GM04503 (cell line): Measurements from ENCODE around the gene FARP1.

ENCODE experiments used
- DNase-seq: peaks from one replicate; pipeline ENCODE4 v3.0.0-alpha.2; 2012; ENCODE audit warnings: low read depth

The FARP1 gene

DNA sequence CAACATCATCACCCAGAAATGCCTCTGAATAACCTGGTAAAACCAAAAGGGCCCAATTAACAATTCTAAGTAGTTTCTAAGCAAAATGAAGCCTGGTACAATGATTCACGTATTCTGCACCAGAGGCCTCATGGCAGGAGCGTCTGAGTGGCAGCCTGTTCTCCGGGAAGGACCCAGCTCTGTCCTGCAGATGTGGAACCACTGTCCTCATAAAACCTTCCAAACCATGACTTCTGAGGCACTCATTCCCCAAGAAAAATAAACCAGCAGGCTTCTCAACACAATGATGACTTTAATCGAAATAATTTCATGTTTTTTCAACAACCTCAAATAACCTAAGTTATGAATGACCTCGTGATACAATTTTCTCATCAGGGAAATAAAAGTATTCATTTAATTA is 344.1 kb downstream of the FARP1 start:
- no peak for DNase-seq

DNA sequence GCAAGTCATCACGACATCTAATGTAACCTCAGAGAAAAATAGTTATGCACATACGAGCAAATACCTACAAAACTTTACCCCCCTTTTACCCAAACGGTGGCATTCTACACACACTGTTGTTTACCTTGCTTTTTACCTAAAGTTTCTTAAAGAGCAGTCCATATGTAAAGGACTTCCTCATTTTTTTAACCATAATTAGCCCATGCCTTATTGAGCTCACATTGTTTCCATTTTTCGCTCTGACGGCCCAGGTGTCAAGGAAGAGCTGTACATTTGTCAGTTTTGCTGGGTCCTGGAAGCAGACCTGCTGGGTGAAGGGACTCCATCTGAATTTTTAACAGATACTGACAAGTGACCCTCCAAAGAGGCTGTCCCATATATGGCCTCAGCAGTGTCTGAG is 344.6 kb downstream of the FARP1 start:
- DNase-seq, result no peak

DNA sequence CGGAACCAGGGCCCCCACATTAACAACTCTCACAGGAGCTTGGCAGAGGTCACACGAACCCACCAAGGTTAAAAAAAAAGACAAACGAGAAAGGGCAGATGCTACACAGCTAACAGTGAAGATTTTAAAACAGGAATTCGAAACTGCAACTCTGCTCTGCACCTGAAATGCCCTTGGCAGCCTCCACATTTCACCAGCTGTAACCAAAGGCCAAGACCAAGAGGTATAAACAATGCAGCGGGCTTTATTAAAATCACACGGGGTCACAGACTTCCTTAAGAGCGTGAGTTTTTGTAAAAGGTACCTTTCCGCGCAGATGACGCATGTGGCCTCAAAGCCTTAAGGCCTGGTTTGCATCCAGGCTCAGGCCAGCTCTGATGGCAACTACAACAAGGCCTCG is 345.8 kb downstream of the FARP1 start:
- no peak for DNase-seq

DNA sequence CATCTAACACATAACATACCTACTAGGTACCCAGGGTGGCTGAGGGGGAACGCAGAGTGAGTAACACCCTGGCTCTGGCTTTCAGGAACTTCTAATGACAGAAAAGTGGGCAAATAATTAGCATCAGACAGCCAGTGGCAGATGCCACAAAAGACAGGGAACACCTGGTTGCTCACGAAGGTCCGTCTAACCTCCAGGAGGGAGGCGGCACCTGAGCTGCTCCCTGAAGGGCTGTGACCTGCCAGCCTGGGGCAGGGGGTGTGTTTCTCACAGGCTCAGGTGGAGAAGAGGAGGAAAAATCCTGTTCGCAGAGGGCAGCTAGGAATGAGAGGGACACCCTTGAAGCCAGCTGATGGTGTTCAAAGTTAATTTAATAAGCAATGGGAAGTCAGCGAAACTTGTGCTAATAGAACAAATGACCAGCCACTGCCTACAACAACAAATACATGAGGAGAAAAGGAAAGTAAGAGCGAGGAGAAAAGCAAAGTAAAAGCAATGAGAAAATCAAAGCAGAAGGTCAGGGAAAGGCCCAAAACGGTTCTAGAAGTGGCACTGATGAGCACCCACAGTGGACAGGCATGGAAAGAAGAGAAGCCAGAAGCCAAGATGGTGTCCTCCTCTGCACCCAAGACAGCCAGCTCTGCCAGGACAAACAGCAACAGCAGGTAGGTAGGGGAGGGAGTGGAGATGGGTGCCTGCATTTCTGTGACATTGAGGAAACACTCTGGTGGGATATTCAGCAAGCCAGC is 346.7 kb downstream of the FARP1 start:
- DNase-seq, result no peak

DNA sequence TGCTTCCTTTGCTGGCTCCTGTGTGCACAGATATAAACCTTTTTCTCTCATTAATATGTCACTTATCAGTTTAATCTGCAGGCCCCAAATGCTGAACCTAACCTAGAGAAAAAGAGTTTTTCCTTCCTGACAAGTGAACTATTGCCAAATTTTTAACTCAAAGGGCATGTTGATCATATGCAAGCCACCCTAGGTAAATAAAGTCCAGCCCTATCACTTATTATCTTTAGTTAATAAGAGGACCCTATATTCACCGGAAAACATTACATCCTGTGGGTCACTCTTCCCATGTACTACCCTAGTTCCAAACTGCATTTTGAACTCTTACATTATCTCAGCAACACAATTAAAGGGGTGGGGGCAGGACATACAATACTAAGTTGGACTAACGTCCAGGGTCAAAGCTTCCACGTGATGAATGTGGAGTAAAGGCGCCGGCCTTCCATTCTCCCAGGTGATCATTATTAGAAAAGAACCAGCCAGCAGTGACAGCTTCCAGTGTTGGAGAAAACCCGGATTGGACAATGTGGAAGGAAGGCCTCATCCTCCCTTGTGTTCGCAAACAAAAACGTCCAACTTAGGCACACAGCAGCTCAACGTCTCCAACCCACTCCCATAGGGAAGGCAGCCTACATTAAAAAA is 347.4 kb downstream of the FARP1 start:
- DNase-seq, result no peak

DNA sequence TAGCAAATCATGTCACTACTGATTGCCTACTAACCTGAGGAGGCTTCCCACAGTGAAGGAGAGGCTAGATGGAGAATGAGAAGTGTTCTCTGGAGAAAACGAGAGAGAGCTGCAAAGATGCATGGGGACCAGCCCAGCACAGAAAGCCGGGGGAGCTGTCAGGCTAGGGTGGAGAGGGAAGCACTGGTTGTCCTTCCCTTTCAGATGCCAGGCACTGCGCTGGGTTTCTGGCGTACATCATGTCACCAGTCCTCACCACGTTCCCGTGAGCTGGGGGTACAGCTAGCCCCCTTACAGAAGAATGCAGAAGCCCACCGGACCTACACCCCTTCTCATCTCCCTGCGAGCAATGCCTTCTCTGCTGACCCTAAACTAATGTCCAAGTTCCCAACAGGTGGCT is 348.0 kb downstream of the FARP1 start:
- DNase-seq, result no peak

DNA sequence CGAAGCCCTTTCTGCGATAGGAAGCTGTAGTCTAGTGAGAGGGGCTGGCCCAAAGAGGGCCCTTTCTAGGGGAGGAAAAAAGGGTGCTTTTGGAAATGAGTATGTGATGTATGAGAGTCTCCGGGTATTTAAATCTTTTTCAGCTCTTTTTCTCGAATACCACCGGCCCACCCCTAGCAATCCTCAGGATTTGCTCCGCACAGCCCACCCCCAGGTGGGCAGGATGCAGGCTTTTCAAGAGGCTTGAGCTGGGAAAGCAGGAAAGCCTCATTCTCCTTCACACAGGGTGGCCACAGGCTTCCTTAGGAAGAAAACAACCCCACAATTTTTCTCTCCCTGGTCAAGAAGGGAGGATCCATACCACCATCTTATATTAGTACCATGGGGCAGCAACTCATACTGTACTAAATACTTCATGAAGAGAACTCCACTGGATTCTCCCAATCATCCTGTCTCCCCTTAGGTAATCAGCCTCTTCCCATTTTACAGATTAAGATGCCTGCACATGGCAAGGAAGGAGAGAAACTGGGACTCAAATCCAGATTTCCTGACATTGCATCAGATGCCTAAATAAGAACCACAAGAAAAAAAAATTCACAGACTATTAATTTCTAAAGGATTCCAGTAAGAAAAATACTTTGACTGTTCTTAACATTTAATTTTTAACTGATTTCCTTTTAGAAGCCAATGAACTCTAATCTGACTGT is 349.6 kb downstream of the FARP1 start:
- DNase-seq, result no peak

DNA sequence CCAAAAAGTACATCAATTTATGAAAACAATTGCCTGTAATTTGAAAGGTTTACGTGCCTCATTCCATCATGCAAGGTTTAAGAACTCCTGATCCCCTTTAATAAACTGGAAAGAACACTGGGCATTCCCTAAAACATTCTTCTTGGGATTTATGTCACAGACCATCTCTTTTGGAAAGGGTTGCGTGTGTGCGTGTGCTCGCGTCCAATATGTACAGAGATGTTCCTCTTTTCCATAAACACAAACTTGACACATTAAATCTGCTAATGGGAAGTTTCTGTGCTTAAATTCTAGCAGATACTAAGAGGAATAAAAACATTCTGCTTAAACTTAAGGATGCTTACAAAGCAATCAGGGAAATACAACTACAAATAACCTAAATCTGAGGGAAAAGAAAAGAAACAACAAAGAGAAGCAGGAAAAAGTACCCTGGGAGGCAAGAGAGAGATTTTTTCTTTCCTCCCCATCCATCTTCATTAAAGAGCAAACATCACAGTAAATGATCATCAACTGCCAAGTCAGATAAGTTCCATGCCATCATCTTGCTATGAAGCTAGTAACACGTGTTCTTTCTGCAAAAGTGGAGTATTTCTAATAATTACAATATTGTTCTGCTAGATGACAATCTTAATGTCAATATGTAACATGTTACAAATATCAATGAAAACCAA is 350.3 kb downstream of the FARP1 start:
- no peak for DNase-seq

DNA sequence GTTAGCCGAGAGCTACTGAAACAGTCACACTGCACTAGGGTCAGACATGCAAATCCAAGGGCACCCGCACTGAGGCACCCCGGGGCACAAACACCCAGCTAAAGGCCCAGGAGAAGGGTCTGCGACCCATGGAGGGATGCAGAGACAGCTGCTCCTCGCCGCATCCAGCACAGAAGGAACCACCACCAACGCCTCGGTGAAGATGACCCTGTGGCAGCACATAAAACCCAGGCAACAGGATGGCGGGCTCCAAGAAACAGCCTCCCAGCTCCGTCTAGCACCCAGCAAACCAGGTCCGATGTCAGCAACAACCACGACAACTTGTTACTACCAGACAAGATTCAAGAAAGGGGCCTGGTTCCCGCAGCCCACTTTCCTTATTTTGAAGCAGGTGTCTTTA is 351.9 kb downstream of the FARP1 start:
- DNase-seq, result no peak

DNA sequence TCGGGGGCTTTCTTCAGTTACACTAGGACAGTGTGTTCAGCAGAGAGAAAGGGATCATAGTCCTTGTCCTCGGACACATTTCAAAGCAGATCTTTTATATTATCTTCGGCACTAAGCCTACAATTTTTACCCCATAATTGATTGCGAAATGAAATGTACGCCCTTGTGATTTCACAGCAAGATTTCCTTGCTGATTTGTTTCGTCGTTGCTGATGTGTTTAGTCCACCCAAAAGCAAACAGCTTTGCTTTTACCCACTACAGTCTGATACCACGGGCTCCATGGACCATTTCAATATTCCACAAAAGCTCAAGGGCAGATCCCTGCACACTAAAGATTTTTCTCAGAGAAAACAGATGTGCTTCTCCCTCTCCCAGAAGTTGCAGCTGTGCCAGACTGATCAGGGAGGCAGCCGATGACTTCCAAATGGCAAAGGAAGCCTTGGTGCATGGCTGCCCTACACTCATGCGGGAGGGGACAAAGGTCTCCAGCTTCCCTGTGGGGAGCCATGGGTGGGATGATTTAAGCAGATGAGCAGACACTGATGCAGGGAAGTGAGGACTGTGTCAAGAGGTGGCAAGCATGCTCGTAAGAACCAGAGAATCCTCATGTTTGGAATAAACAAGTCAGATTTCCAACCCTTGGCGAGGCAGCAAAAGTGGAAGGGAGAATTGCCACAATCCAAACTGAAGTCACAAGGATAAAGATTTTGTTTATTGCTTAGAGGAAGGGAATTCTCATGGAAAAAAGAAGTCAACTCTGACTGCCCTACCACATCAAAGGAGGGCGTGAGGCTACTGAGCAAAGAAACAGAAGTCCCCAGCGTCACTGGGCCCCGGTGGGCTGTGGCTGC is 353.0 kb downstream of the FARP1 start:
- DNase-seq, result no peak

DNA sequence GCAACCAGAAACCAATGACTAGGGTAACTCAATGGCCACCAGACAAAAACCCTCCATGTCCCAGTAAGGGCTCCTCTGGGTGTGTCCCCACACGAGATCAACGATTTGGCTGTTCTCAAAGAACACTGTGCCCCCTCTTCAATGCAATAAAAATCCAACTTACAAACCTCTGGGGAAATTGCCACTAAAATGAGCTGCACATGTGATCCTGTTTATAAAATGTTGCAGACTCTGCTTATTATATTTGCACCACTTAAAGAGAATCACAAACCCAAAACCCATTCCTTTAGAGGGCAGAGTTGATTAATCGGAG is 353.5 kb downstream of the FARP1 start:
- no peak for DNase-seq

DNA sequence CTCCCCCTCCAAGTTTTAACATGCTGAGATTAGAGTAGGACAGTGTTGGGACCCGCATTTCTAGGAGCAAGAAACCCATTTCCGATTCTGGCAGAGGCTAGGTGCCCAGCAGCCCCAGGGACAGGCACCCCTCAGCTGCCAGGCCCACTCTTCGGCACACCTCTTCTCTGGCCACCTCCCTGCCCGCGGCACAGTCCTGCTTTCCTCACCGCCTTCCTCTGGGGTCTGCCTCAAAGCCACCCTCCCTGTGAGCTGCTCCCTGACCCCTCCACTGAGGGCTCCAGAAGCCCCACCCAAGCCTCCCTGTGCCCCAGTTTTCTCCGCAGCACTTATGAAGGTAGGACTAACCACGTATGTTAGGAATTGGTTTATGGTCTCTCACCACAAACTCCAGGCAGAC is 354.1 kb downstream of the FARP1 start:
- no peak for DNase-seq

DNA sequence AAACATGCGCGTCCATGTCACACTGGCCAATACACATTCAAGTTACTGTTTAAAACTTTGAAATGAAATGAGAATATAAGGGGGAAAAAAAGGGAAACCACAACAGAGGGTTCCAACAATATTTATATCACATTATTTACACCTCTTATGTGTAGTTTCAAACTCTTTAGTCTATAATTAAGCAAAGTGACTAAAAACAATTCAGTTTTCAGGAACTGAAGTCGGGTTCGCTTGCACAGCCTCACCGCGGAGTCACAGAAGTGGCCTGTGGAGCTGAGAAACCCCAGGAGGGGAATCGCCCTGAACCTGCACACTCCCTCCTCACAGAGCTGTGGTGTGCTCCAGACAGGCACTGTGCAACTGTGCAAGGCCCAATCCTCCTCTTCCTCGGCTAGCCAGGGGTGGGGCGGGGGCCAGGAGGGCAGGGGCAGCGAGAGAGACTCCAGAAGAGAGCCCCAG is 358.1 kb downstream of the FARP1 start:
- no peak for DNase-seq

DNA sequence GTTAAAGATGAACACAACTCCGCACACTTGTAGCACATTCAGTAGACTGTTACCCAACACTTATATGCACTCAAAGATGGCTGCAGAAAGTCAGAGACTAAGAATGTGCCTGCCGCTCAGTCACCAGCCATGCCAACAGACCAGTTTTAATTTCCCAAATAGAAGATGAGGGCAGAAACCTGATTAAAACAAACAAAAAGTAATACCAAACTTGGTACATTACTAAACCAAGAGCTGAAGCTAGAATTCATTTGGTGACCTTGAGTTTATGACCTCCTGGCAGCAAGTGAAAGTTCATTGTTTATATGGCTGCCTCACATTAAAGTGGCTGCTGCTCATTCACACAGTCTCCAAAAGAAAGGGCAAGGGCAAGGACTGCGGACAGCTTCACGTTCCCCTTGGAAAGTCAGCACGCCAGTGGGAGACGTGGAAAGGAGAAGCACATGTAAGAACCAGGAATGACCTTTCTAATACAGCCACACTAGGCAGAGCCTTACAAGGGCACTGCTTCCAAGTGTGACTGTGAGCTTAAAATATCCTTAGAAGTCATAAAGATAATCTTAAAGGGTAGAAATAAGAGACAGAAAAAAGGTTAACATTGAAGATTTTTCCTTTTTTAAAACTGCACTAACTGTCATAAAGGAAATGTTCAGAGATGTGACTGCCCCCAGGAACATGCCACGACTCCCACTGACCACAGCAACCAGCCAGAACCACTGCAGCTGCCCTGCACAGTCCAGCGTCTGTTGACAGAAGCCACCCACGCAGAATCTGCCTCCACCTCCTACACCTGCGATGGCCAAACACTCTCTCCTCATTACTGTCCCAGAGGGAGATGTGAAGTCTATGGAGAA is 360.5 kb downstream of the FARP1 start:
- DNase-seq, result no peak

DNA sequence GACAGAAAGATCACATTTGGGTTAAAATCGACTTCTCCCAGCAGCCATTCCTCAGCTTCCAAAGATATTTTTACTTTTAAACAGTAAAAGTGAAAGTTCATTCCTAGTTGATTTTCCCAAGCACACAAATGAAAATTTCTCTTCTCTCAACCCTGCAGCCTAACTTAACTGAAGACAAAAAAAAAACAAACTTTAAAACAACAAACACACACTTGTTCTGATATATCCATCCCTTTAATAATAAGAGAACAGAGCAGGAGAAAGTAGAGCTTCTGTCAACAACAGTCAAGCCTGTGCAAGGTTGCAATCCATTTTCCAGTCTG is 361.1 kb downstream of the FARP1 start:
- DNase-seq, result no peak

DNA sequence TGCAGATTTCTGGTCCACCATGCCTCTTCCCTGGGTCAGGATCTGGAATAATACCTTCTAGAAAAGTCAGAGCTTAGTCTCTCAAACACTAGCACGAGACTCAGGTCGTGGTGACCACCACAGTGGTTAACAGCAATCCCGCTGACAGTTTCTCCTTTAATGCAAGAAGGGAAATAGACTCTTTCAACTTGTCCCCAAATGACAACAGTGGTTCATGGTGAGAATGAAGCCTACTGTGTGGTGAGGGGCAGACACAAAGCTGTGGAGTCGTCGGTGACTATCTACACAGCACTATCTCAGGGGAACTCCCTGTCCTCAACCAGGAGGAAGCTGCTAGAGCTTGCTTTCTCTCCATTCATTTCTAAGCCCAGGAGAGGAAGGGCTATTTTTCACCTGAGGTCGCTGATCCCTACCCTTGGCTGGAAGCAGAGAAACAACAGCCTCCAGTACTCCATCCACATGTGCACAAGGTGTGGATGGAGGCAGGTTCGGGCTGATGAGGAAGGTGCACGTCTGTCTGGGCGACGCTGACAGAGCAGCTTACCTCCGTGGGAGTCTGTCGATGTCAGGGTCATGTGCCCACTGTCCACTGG is 361.6 kb downstream of the FARP1 start:
- no peak for DNase-seq
